A673 (cell line): ENCODE measurements around the gene HEMK1. TPM values are rescaled to one million over a fixed set of nuclear protein-coding genes. Genes with fewer than 3 reads are reported as not detected.

Experiments used
- BruUV-seq: library from RNA; stranded (reverse); fragments of 400-500 nt; replicated peaks from 2 replicates; lab custom pipeline; 2021; lab: Mats Ljungman, UMichigan
- CTCF ChIA-PET: fragments of 300-600 bp; sonication (Branson Sonifier 250); formaldehyde crosslinking; loops from one replicate; lab custom pipeline; 2022; ENCODE audit warnings: antibody characterized with exemption; lab: Charles Lee
- POLR2A ChIA-PET: fragments of 300-600 bp; sonication (Branson Sonifier 250); formaldehyde crosslinking; loops from one replicate; lab custom pipeline; 2022; ENCODE audit warnings: antibody characterized with exemption; ENCODE audit not compliant: low non-redundant PET; lab: Charles Lee
- DNase-seq: peaks from one replicate; pipeline ENCODE4 v3.0.0-alpha.2; 2015; ENCODE audit warnings: low spot score
- H3K27ac ChIP-seq: fragments of 200-600 bp; sonication (generic); 2 replicates; pipeline ENCODE4 v1.5.1; 2016; ENCODE audit warnings: mixed run types, low read depth, mild to moderate bottlenecking, mixed read lengths, antibody characterized with exemption, low read length; ENCODE audit not compliant: poor library complexity, severe bottlenecking
- H3K27me3 ChIP-seq: fragments of 200-600 bp; sonication (generic); replicated peaks from 2 replicates; pipeline ENCODE4 v1.6.1; 2017; ENCODE audit warnings: mixed run types, low read depth, mild to moderate bottlenecking, mixed read lengths, antibody characterized with exemption, low read length; ENCODE audit not compliant: insufficient read depth, poor library complexity
- H3K36me3 ChIP-seq: fragments of 200-600 bp; sonication (generic); 2 replicates; pipeline ENCODE4 v1.6.1; 2016; ENCODE audit warnings: mixed run types, mild to moderate bottlenecking, mixed read lengths, antibody characterized with exemption, low read length; ENCODE audit not compliant: insufficient read depth, poor library complexity, severe bottlenecking
- H3K4me1 ChIP-seq: fragments of 200-600 bp; sonication (generic); 2 replicates; pipeline ENCODE4 v1.6.1; 2017; ENCODE audit warnings: mixed run types, mild to moderate bottlenecking, mixed read lengths, antibody characterized with exemption, low read length; ENCODE audit not compliant: insufficient read depth, poor library complexity, severe bottlenecking
- H3K4me3 ChIP-seq: fragments of 200-600 bp; sonication (generic); 2 replicates; pipeline ENCODE4 v1.5.1; 2016; ENCODE audit warnings: low read depth, mixed run types, mild to moderate bottlenecking, mixed read lengths, low read length; ENCODE audit not compliant: poor library complexity, severe bottlenecking
- H3K9me3 ChIP-seq: fragments of 200-600 bp; sonication (generic); 2 replicates; pipeline ENCODE4 v1.6.1; 2016; ENCODE audit warnings: mixed run types, low read depth, mild to moderate bottlenecking, mixed read lengths, antibody characterized with exemption, low read length; ENCODE audit not compliant: poor library complexity, severe bottlenecking
- CTCF ChIP-seq: fragments of 300-800, 200-600 bp; sonication (generic); conservative IDR thresholded peaks from 2 replicates; pipeline ENCODE4 v1.5.1; 2017; ENCODE audit warnings: low read depth, mild to moderate bottlenecking, antibody characterized with exemption, low read length, moderate library complexity, mixed read lengths
- EZH2 ChIP-seq: fragments of 200-600 bp; sonication (generic); IDR thresholded peaks from 2 replicates; pipeline ENCODE4 v1.6.1; 2017; ENCODE audit warnings: borderline replicate concordance, low read depth, mild to moderate bottlenecking, mixed read lengths, antibody characterized with exemption, low read length; ENCODE audit not compliant: poor library complexity, severe bottlenecking
- intact Hi-C: fragments of 100-400 bp; cut with micrococcal nuclease; formaldehyde crosslinking; loops from one replicate; pipeline ENCODE4 v1.10.0; 2022; ENCODE audit not compliant: unreplicated experiment
- total RNA-seq: library from RNA; stranded (reverse); gene quantifications from 2 replicates; pipeline ENCODE4 v1.2.3, GENCODE V29; 2021

HEMK1 gene
- total RNA-seq, 1 experiment from 2014 or later: 5.7 TPM

- Histone ChIP-seq H3K4me3 (no peak overlapping the region), H3K36me3 (no peaks in the 10 kb centered on the region), H3K27ac (no peak overlapping the region), H3K4me1 (peaks cover 8% of the 10 kb centered on the region), H3K27me3 (no peaks in the 10 kb centered on the region), H3K9me3 (no peaks in the 10 kb centered on the region)
- ChIA-PET CTCF (no interaction called here), POLR2A (no interaction called here)
- no peak for TF ChIP-seq EZH2
- no peak for TF ChIP-seq CTCF
- intact Hi-C loops: loop anchor here (5.0 to 10.0 kb wide), 5 partner anchors 37 to 885 kb away; no protein-coding TSS in a partner anchor
- DNase-seq: no peak
- BruUV-seq: no TSS peak
Measured at GRCh38 chr3:50609763-50610085, 40.4 kb downstream of the HEMK1 start.

- TF ChIP-seq CTCF (no peak), EZH2 (no peak)
- intact Hi-C loops: loop anchor here (5.0 to 10.0 kb wide), 5 partner anchors 38 to 884 kb away; no protein-coding TSS in a partner anchor
- ChIA-PET POLR2A (no interaction called here), CTCF (no interaction called here)
- no peak for DNase-seq
- H3K9me3 ChIP-seq: no peaks in the 10 kb centered on the region
- no TSS peak for BruUV-seq
- H3K4me3 ChIP-seq: peak overlapping the region; percentile 52
- no peaks in the 10 kb centered on the region for H3K27me3 ChIP-seq
- no peak overlapping the region for H3K27ac ChIP-seq
- H3K4me1 ChIP-seq: peaks cover 8% of the 10 kb centered on the region
- no peaks in the 10 kb centered on the region for H3K36me3 ChIP-seq
Measured at GRCh38 chr3:50610181-50610971, 41.1 kb downstream of the HEMK1 start.

GRCh38 chr3:50610992-50611463 lies 41.7 kb downstream of the HEMK1 start:
- no peaks in the 10 kb centered on the region for H3K36me3 ChIP-seq
- peak overlapping the region; percentile 52 for H3K4me3 ChIP-seq
- H3K27me3 ChIP-seq: no peaks in the 10 kb centered on the region
- CTCF ChIA-PET: interaction anchor here (1.0 kb wide), 1 partner anchor 39 kb away, joined by 3 read pairs; no protein-coding TSS in a partner anchor
- no peak for DNase-seq
- POLR2A ChIA-PET: no interaction called here
- no TSS peak for BruUV-seq
- H3K27ac ChIP-seq: peak overlapping the region; percentile 67
- H3K4me1 ChIP-seq: peaks cover 8% of the 10 kb centered on the region
- no peaks in the 10 kb centered on the region for H3K9me3 ChIP-seq
- no peak for TF ChIP-seq CTCF
- TF ChIP-seq EZH2: no peak
- intact Hi-C loops: loop anchor here (5.0 to 10.0 kb wide), 5 partner anchors 39 to 884 kb away; no protein-coding TSS in a partner anchor
